Kidney (tissue), 14 donors: ENCODE results near the gene PTGFRN. TPM values are rescaled to one million over a fixed set of nuclear protein-coding genes. Genes with fewer than 3 reads are reported as not detected.
"Not testable (repeated sequence)": the region's sequence is repeated elsewhere in the genome, so short reads cannot be mapped to it uniquely, and the experiment has no call there.

Source experiments
- DNase-seq, 5 donors: peaks; one replicate each; pipeline ENCODE4 v3.0.0-alpha.2; 2013 to 2020
- FAIRE-seq: peaks from 2 replicates; lab custom pipeline; 2012; peaks lifted over from hg19 to GRCh38; lab: Jason Lieb, UNC
- H3K27ac ChIP-seq, 2 donors: one replicate each; pipeline ENCODE4 v1.7.0; 2013; ENCODE audit warnings: low read depth in 2 of 2, low read length in 2 of 2, inconsistent platforms in 1 of 2
- H3K27me3 ChIP-seq: one replicate; pipeline ENCODE4 v1.7.1; 2013; ENCODE audit warnings: low read length, inconsistent platforms; ENCODE audit not compliant: control insufficient read depth, insufficient read depth
- H3K36me3 ChIP-seq, 3 donors: one replicate each; pipeline versions ENCODE4 v1.7.0 to v1.7.1; 2013; ENCODE audit warnings: low read length in 3 of 3, control low read depth in 1 of 3, inconsistent platforms in 1 of 3; ENCODE audit not compliant: insufficient read depth in 3 of 3, control insufficient read depth in 2 of 3
- H3K4me1 ChIP-seq, 3 donors: one replicate each; pipeline versions ENCODE4 v1.7.0 to v1.7.1; 2013; ENCODE audit warnings: low read length in 3 of 3, inconsistent platforms in 1 of 3, low read depth in 1 of 3; ENCODE audit not compliant: control insufficient read depth in 2 of 3, insufficient read depth in 2 of 3
- H3K4me3 ChIP-seq, 3 donors: one replicate each; pipeline versions ENCODE4 v1.7.0 to v1.8.1; 2013; ENCODE audit warnings: low read length in 3 of 3, control low read depth in 1 of 3, inconsistent platforms in 1 of 3
- H3K9ac ChIP-seq, 3 donors: one replicate each; pipeline versions ENCODE4 v1.7.0 to v1.7.1; 2013; ENCODE audit warnings: low read length in 3 of 3, control low read depth in 1 of 3, inconsistent platforms in 1 of 3
- H3K9me3 ChIP-seq, 3 donors: one replicate each; pipeline versions ENCODE4 v1.7.0 to v1.7.1; 2013; ENCODE audit warnings: low read length in 3 of 3, control low read depth in 1 of 3, inconsistent platforms in 1 of 3; ENCODE audit not compliant: control insufficient read depth in 2 of 3, insufficient read depth in 1 of 3
- CTCF ChIP-seq: IDR thresholded peaks from 3 replicates; pipeline ENCODE4 v1.5.1; 2012; ENCODE audit warnings: mild to moderate bottlenecking, moderate library complexity, borderline replicate concordance; ENCODE audit not compliant: insufficient read depth; ENCODE audit errors: extremely low read depth
- intact Hi-C: fragments of 100-400 bp; cut with DNase I; formaldehyde crosslinking; loops from one replicate; pipeline ENCODE4 v1.11.1; 2022
- polyA plus RNA-seq: library from polyadenylated mRNA; stranded (reverse); fragments of 350-450 nt; fragmentation: Illumina TruSeq; extraction: RNeasy Lipid Tissue Mini Kit (QIAGEN cat#74804); gene quantifications from one replicate; pipeline ENCODE4 v1.2.3, GENCODE V29; 2014; ENCODE audit warnings: low read depth, low replicate concordance; ENCODE audit not compliant: insufficient read depth
- total RNA-seq: library from RNA; stranded (reverse); fragmentation: NEBNext Ultra II Directional; extraction: Animal tissue kit (Norgen Biotek cat#: 25700); gene quantifications from one replicate; pipeline ENCODE4 v1.2.1, GENCODE V29; 2021
- donor health status: control.
- donor health status: control.
- donor health status: control.
- donor health status: control.
- donor health status: control.
- donor health status: DM: yes; HTN: yes; CAD: no.
- donor health status: Normal renal cell carcinoma (clear cell type).

Gene PTGFRN
- total and polyA plus RNA-seq, 2 donors from 2014 or later: 16.4 to 44.8 TPM

- no peaks in the 10 kb centered on the region for H3K4me1 ChIP-seq
- intact Hi-C loops: no loop called here
- no peaks in the 10 kb centered on the region for H3K9me3 ChIP-seq
- no peak overlapping the region for H3K9ac ChIP-seq
- no peak for FAIRE-seq
- DNase-seq: no peak
- no peak overlapping the region for H3K4me3 ChIP-seq
- H3K27ac ChIP-seq: no peak overlapping the region
- no peaks in the 10 kb centered on the region for H3K36me3 ChIP-seq
- no peaks in the 10 kb centered on the region for H3K27me3 ChIP-seq
- no peak for TF ChIP-seq CTCF
Observed at GRCh38 chr1:116938216-116938615, 28.5 kb downstream of the PTGFRN start.

GRCh38 chr1:116939780-116940543 is 30.2 kb downstream of the PTGFRN start:
- H3K9ac ChIP-seq, H3K4me1 ChIP-seq, H3K27me3 ChIP-seq, H3K36me3 ChIP-seq, intact Hi-C loops, H3K27ac ChIP-seq, H3K4me3 ChIP-seq, FAIRE-seq, H3K9me3 ChIP-seq, DNase-seq: not testable (repeated sequence)

- H3K27ac ChIP-seq: no peak overlapping the region
- no peaks in the 10 kb centered on the region for H3K36me3 ChIP-seq
- no peak for TF ChIP-seq CTCF
- intact Hi-C loops: no loop called here
- no peak overlapping the region for H3K4me3 ChIP-seq
- no peaks in the 10 kb centered on the region for H3K4me1 ChIP-seq
- FAIRE-seq (no peak), DNase-seq (no peak)
- H3K9me3 ChIP-seq: no peaks in the 10 kb centered on the region
- no peak overlapping the region for H3K9ac ChIP-seq
- H3K27me3 ChIP-seq: no peaks in the 10 kb centered on the region
Observed at GRCh38 chr1:116940814-116941599, 31.3 kb downstream of the PTGFRN start.

GRCh38 chr1:116941670-116942069 is 32.0 kb downstream of the PTGFRN start:
- H3K4me1 ChIP-seq: no peaks in the 10 kb centered on the region
- H3K27ac ChIP-seq: no peak overlapping the region
- no peak overlapping the region for H3K4me3 ChIP-seq
- H3K27me3 ChIP-seq: no peaks in the 10 kb centered on the region
- TF ChIP-seq CTCF: no peak
- no peaks in the 10 kb centered on the region for H3K9me3 ChIP-seq
- DNase-seq (no peak), FAIRE-seq (no peak)
- no peaks in the 10 kb centered on the region for H3K36me3 ChIP-seq
- intact Hi-C loops: no loop called here
- H3K9ac ChIP-seq: no peak overlapping the region
